ACHN (cell line): Measurements from ENCODE around the gene MALRD1.

ENCODE experiments used
- DNase-seq: peaks from one replicate; pipeline ENCODE4 v3.0.0-alpha.2; 2015
- in situ Hi-C: cut with HindIII; loops from 2 replicates; pipeline ENCODE4 v1.10.0; 2017; ENCODE audit warnings: low sequenced_read_pairs, low pct_ligation_motif_present, low pct_unique_long_range_greater_than_20kb

MALRD1 gene

DNA sequence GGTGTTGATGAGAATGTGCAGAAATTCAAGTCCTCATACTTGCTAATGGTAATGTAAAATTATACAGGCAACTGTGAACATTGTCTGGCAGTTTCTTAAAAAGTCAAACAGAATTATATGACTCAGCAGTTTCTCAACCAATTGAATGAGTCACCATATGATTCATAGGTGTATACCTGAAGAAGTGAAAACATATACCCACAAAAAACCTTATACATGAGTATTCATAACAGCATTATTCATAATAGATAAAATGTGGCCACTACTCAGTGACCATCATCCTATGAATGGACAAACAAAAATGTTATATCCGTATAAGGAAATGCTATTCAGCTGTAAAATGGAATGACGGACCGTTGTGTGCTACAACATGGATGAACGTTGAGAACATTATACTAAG, 253.5 kb downstream of the MALRD1 start:
- in situ Hi-C loops: no loop called here
- DNase-seq: peak; percentile 2

- DNase-seq: no peak
- in situ Hi-C loops: no loop called here
Observed at GRCh38 chr10:19310066-19310465, 261.5 kb downstream of the MALRD1 start.

GRCh38 chr10:19316204-19316870, 267.7 kb downstream of the MALRD1 start:
- in situ Hi-C loops: no loop called here
- no peak for DNase-seq

- in situ Hi-C loops: no loop called here
- DNase-seq: no peak
Observed at GRCh38 chr10:19317952-19318351, 269.4 kb downstream of the MALRD1 start.

GRCh38 chr10:19325581-19325980, 277.0 kb downstream of the MALRD1 start:
- no peak for DNase-seq

GRCh38 chr10:19328582-19328981, 280.0 kb downstream of the MALRD1 start:
- in situ Hi-C loops: no loop called here

More at GRCh38 chr10:19325581-19325980, 277.0 kb downstream of the MALRD1 start:
- in situ Hi-C loops: no loop called here

DNA sequence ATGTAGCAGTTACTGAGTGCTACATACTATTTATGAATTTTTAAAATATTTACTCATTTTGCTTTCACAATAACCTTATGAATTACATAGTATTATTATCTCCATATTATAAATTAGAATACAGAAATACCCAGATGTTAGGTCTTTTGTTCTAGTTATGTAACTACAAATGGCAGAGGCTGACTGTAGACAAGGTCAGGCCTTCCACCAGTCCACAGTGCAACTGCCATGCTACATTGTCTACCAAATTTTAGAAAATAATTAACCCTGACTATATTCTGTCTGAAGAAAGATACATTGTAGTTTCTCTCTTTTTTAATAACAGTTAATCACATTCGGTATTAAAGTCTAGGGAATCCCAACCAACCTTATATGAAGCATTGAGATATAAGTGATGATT, 280.9 kb downstream of the MALRD1 start:
- in situ Hi-C loops: no loop called here
- no peak for DNase-seq

More at GRCh38 chr10:19328582-19328981, 280.0 kb downstream of the MALRD1 start:
- DNase-seq: no peak

DNA sequence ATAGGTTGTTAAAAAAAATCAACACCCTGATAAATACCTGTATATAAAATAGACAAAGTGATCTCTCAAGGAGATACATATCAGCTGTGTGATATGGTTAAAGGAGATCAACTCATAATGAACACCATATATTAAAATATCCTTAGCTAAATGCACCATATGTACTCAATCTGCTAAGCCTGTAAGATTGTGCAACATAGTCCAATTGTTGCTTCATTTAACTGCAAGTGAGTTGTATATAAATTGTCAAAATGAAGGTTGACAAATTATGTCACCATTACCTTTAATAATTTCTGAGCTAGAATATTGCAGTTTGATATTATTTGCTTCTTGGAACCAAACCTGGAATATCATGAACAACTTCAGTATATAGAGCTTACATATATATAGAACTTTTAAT, 283.7 kb downstream of the MALRD1 start:
- no peak for DNase-seq
- in situ Hi-C loops: no loop called here

DNA sequence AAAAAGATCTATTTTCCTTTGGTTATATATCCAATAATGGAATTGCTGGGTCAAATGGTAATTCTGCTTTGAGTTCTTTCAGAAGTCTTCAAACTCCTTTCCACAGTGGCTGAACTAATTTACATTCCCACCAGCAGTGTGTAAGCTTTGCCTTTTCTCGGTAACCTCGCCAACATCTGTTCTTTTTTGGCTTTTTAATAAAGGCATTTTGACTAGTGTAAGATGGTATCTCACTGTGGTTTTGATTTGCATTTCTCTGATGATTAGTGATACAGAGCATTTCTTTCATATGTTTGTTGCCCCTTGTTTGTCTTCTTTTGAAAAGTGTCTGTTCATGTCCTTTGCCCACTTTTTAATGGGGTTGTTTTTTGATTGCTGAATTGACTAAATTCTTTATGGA, 285.0 kb downstream of the MALRD1 start:
- in situ Hi-C loops: no loop called here
- DNase-seq: no peak

DNA sequence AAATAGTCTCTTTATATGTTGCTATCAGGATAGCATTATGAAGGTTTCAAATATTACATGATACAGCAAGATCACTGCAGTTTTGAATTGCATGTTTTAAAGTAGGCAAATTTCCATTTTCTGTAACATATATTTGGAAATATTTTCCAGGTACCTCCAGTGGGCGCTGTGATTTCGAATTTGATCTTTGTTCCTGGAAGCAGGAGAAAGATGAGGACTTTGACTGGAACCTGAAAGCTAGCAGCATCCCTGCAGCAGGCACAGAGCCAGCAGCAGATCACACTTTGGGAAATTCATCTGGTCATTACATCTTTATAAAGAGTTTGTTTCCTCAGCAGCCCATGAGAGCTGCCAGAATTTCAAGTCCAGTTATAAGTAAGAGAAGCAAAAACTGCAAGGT, 299.0 kb downstream of the MALRD1 start:
- in situ Hi-C loops: no loop called here

GRCh38 chr10:19367176-19367575, 318.6 kb downstream of the MALRD1 start:
- DNase-seq: no peak
- in situ Hi-C loops: no loop called here

More for the DNA sequence above, 299.0 kb downstream of the MALRD1 start:
- DNase-seq: peak; percentile 9

DNA sequence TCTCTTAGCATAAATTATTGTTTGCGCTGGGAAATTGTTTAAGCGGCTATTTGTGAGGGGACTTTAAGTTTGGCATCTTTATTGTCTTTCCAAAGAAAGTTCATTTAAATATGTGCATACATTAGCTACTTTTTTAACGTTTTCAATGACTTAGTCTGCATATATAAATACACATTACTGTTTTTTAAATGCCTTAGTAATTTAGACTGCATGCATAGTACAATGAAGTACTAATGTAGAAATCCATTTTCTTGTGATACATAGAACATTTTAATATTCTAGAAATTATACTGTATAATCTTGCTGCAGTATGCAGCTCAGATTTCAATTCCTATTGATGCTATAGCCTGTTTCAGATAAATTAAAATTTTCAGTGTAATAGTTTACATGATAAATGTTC, 325.4 kb downstream of the MALRD1 start:
- in situ Hi-C loops: no loop called here

GRCh38 chr10:19385846-19386450, 337.3 kb downstream of the MALRD1 start:
- in situ Hi-C loops: no loop called here
- no peak for DNase-seq

More for the DNA sequence above, 325.4 kb downstream of the MALRD1 start:
- DNase-seq: no peak

DNA sequence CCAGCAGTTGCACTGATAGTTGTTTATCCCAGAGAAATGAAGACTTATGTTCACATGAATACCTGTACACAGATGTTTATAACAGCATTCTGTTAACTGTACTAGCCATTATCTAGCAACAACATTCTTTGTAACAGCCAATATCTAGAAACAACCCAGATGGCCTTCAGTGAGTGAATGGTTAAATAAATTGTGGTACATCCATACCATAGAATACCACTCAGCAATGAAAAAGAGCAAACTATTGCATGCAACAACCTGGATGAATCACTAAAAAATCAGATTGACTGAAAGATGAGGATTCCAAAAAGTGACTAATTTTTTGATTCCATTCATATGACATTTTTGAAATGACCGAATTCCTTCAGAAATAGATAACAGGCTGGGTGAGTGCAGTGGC, 360.3 kb downstream of the MALRD1 start:
- in situ Hi-C loops: no loop called here

GRCh38 chr10:19411119-19411518, 362.5 kb downstream of the MALRD1 start:
- DNase-seq: no peak
- in situ Hi-C loops: no loop called here

More for the DNA sequence above, 360.3 kb downstream of the MALRD1 start:
- no peak for DNase-seq

DNA sequence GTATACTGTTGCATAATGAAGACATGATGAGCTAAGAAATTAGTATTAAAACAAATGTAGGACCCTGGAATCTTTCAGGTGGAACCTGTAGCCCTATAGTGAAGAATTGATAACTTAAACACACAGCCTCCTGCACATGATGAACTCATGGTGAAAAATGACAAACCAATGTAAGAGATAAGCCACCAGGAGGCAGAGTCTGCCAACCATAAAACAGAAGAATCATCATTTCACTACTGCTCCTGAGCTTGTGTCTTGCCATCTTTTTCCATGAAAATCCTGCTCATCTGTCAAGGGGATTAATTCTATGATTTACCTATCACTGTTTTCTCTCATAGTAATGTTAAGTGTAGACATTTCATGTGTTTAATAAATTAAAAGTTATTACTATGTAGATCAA, 363.9 kb downstream of the MALRD1 start:
- peak; percentile 34 for DNase-seq
- in situ Hi-C loops: no loop called here

DNA sequence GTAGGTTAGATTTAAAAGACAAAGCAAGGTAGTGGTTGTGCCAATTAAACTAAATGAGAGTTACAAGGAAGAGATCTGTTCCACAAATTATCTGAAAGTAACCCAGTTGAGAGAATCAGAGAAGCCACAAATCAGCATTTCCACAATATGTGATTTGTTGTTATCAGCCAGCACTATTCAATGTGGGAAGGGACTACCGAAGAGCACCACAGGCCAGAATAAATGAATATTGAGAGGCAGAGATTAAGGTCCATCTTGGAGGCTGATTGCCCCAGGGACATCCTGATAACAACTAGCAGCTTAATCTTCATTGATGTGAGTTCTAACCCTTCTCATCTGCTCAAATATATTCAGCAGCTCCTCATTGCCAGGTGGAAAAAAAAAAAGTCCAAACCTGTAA, 367.6 kb downstream of the MALRD1 start:
- no peak for DNase-seq
- in situ Hi-C loops: no loop called here

DNA sequence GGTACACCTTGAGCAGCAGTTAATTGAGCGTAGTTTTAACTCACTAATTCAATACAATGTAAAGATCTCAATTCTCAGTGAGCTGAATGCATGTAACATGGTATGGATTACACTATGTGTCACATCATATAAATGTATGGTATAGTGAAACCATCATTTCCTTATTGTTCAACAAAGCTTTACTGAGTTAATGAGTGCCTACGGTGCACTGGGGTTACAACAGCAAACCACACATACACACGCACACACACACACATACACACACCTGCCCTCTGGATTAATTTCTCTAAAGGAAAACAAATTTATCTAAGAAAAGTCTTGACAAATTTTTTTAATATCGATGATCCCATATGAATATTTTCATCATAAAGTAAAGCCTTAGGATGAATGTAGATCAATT, 369.1 kb downstream of the MALRD1 start:
- in situ Hi-C loops: no loop called here
- DNase-seq: no peak

DNA sequence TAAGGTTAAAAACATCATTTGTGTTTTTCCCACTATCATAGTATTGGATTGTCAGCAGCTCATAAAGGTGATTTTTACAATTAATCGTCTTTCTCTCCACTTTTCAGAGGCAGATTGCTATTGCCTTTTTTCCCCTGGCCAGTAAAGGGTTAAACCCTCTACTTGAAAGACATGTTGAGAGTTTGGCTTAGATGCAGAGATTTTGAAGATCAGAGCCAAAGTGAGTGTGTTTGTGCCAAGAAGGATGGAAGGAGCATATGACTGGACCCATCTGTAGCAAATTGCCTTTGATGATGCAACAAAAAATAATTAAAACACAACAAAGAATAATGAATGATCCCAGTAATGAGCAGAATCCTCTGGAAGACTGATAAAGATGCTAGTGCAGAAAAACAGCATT, 373.1 kb downstream of the MALRD1 start:
- no peak for DNase-seq
- in situ Hi-C loops: no loop called here

DNA sequence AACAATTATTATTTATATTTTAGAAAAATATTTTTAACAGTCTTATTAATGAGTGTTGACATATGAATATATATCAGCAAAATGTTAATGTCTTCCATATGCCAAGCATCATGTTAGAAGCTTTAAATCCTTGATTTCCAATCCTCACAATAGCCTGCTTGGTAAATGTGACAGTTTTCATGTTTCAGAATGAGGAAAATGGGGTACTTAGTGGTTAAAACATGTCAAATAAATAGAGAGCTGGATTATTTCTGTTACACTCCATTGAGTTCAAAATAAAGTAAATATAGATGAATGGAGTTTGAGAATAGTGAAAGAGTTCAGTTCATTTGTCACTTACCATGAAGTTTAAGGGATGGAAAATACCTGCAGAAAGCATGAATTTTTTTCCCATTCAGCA, 377.4 kb downstream of the MALRD1 start:
- DNase-seq: no peak
- in situ Hi-C loops: no loop called here
